ENCODE measurements around the gene ASB16.

ASB16 gene

DNA sequence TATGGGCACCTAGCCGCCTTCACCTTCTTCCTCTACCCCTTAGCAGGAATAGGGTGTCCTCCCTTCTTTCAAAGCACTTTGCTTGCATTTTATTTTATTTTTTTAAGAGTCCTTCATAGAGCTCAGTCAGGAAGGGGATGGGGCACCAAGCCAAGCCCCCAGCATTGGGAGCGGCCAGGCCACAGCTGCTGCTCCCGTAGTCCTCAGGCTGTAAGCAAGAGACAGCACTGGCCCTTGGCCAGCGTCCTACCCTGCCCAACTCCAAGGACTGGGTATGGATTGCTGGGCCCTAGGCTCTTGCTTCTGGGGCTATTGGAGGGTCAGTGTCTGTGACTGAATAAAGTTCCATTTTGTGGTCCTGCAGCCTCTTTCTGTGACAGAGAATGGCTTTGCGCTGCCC is 20.9 kb downstream of the ASB16 start:
- TF ChIP-seq, protein P1, sequence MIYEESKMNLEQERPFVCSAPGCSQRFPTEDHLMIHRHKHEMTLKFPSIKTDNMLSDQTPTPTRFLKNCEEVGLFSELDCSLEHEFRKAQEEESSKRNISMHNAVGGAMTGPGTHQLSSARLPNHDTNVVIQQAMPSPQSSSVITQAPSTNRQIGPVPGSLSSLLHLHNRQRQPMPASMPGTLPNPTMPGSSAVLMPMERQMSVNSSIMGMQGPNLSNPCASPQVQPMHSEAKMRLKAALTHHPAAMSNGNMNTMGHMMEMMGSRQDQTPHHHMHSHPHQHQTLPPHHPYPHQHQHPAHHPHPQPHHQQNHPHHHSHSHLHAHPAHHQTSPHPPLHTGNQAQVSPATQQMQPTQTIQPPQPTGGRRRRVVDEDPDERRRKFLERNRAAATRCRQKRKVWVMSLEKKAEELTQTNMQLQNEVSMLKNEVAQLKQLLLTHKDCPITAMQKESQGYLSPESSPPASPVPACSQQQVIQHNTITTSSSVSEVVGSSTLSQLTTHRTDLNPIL (CRISPR knock-in tag; IDR thresholded peaks at IDR 0.05; ENCODE audit: low read depth) = no peak
- TF ChIP-seq CSRNP3 (CRISPR knock-in tag; IDR thresholded peaks at IDR 0.05) (no peak), CSDC2 (CRISPR knock-in tag; IDR thresholded peaks at IDR 0.05) (no peak), GLIS3 (CRISPR knock-in tag; IDR thresholded peaks at IDR 0.05) (no peak), ZNF8 (CRISPR knock-in tag; IDR thresholded peaks at IDR 0.05) (no peak), RARB (CRISPR knock-in tag; IDR thresholded peaks at IDR 0.05) (no peak), ESRRG (CRISPR knock-in tag; IDR thresholded peaks at IDR 0.05) (no peak), TCF4 (CRISPR knock-in tag; IDR thresholded peaks at IDR 0.05; ENCODE audit: borderline replicate concordance) (no peak), OSR1 (CRISPR knock-in tag; IDR thresholded peaks at IDR 0.05) (no peak), ZFP3 (CRISPR knock-in tag; IDR thresholded peaks at IDR 0.05) (no peak), ZC3H10 (CRISPR knock-in tag; IDR thresholded peaks at IDR 0.05) (no peak), SNAI2 (CRISPR knock-in tag; IDR thresholded peaks at IDR 0.05) (no peak), PPARA (CRISPR knock-in tag; IDR thresholded peaks at IDR 0.05; ENCODE audit: borderline replicate concordance) (no peak), ISL1 (CRISPR knock-in tag; IDR thresholded peaks at IDR 0.05) (no peak), ZNF70 (CRISPR knock-in tag; IDR thresholded peaks at IDR 0.05) (no peak), ARNTL (CRISPR knock-in tag; IDR thresholded peaks at IDR 0.05; ENCODE audit: borderline replicate concordance, low read depth) (no peak)
- TF ChIP-seq, protein P2, sequence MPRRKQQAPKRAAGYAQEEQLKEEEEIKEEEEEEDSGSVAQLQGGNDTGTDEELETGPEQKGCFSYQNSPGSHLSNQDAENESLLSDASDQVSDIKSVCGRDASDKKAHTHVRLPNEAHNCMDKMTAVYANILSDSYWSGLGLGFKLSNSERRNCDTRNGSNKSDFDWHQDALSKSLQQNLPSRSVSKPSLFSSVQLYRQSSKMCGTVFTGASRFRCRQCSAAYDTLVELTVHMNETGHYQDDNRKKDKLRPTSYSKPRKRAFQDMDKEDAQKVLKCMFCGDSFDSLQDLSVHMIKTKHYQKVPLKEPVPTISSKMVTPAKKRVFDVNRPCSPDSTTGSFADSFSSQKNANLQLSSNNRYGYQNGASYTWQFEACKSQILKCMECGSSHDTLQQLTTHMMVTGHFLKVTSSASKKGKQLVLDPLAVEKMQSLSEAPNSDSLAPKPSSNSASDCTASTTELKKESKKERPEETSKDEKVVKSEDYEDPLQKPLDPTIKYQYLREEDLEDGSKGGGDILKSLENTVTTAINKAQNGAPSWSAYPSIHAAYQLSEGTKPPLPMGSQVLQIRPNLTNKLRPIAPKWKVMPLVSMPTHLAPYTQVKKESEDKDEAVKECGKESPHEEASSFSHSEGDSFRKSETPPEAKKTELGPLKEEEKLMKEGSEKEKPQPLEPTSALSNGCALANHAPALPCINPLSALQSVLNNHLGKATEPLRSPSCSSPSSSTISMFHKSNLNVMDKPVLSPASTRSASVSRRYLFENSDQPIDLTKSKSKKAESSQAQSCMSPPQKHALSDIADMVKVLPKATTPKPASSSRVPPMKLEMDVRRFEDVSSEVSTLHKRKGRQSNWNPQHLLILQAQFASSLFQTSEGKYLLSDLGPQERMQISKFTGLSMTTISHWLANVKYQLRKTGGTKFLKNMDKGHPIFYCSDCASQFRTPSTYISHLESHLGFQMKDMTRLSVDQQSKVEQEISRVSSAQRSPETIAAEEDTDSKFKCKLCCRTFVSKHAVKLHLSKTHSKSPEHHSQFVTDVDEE (CRISPR knock-in tag; IDR thresholded peaks at IDR 0.05) = no peak
- ATAC-seq = no peak

GRCh38 chr17:44191941-44192496 is 21.5 kb downstream of the ASB16 start:
- no peak for TF ChIP-seq ZFP3 (CRISPR knock-in tag; IDR thresholded peaks at IDR 0.05)
- TF ChIP-seq CSDC2 (CRISPR knock-in tag; IDR thresholded peaks at IDR 0.05) = no peak
- no peak for TF ChIP-seq ZNF70 (CRISPR knock-in tag; IDR thresholded peaks at IDR 0.05)
- TF ChIP-seq ZNF565 (CRISPR knock-in tag; conservative IDR thresholded peaks at IDR 0.05; ENCODE audit: low read depth) = no peak
- ATAC-seq = peak; percentile 6; the same call in 2 of the 3 replicates

GRCh38 chr17:44192750-44193149 is 22.2 kb downstream of the ASB16 start:
- no peak for ATAC-seq

More at GRCh38 chr17:44192750-44193149, 22.2 kb downstream of the ASB16 start:
- no peak for TF ChIP-seq PPARA (CRISPR knock-in tag; IDR thresholded peaks at IDR 0.05; ENCODE audit: borderline replicate concordance)
- TF ChIP-seq ZNF70 (CRISPR knock-in tag; IDR thresholded peaks at IDR 0.05) = no peak
- TF ChIP-seq ZNF8 (CRISPR knock-in tag; IDR thresholded peaks at IDR 0.05) = no peak
- no peak for TF ChIP-seq ISL1 (CRISPR knock-in tag; IDR thresholded peaks at IDR 0.05)
- TF ChIP-seq, protein P1 (CRISPR knock-in tag; IDR thresholded peaks at IDR 0.05; ENCODE audit: low read depth) = no peak
- no peak for TF ChIP-seq TCF4 (CRISPR knock-in tag; IDR thresholded peaks at IDR 0.05; ENCODE audit: borderline replicate concordance)
- no peak for TF ChIP-seq GLIS3 (CRISPR knock-in tag; IDR thresholded peaks at IDR 0.05)
- TF ChIP-seq CSDC2 (CRISPR knock-in tag; IDR thresholded peaks at IDR 0.05) = no peak
- TF ChIP-seq SNAI2 (CRISPR knock-in tag; IDR thresholded peaks at IDR 0.05) = no peak
- TF ChIP-seq, protein P2 (CRISPR knock-in tag; IDR thresholded peaks at IDR 0.05) = no peak
- TF ChIP-seq, protein P3, sequence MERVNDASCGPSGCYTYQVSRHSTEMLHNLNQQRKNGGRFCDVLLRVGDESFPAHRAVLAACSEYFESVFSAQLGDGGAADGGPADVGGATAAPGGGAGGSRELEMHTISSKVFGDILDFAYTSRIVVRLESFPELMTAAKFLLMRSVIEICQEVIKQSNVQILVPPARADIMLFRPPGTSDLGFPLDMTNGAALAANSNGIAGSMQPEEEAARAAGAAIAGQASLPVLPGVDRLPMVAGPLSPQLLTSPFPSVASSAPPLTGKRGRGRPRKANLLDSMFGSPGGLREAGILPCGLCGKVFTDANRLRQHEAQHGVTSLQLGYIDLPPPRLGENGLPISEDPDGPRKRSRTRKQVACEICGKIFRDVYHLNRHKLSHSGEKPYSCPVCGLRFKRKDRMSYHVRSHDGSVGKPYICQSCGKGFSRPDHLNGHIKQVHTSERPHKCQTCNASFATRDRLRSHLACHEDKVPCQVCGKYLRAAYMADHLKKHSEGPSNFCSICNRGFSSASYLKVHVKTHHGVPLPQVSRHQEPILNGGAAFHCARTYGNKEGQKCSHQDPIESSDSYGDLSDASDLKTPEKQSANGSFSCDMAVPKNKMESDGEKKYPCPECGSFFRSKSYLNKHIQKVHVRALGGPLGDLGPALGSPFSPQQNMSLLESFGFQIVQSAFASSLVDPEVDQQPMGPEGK (CRISPR knock-in tag; IDR thresholded peaks at IDR 0.05; ENCODE audit: borderline replicate concordance) = no peak
- TF ChIP-seq ZNF565 (CRISPR knock-in tag; conservative IDR thresholded peaks at IDR 0.05; ENCODE audit: low read depth) = no peak
- TF ChIP-seq ZC3H10 (CRISPR knock-in tag; IDR thresholded peaks at IDR 0.05) = no peak
- TF ChIP-seq BACH2 (CRISPR knock-in tag; IDR thresholded peaks at IDR 0.05; ENCODE audit: borderline replicate concordance) = no peak
- TF ChIP-seq ZFP3 (CRISPR knock-in tag; IDR thresholded peaks at IDR 0.05) = no peak

Measured in SK-N-SH treated with all-trans-retinoic acid at 6 μM for 48 hours (cell line).